Measurements from ENCODE around the gene WBP2. TPM values are rescaled to one million over a fixed set of nuclear protein-coding genes. Genes with fewer than 3 reads are reported as not detected.
A peak's percentile ranks its signal among the peaks of the same experiment; 100 is the strongest.

Gene WBP2
- total and polyA plus RNA-seq, 2 of the 13 experiments (the other 11 are each of a cell fraction or from before 2014, with no cell fraction given): 29.2 to 29.5 TPM

DNA sequence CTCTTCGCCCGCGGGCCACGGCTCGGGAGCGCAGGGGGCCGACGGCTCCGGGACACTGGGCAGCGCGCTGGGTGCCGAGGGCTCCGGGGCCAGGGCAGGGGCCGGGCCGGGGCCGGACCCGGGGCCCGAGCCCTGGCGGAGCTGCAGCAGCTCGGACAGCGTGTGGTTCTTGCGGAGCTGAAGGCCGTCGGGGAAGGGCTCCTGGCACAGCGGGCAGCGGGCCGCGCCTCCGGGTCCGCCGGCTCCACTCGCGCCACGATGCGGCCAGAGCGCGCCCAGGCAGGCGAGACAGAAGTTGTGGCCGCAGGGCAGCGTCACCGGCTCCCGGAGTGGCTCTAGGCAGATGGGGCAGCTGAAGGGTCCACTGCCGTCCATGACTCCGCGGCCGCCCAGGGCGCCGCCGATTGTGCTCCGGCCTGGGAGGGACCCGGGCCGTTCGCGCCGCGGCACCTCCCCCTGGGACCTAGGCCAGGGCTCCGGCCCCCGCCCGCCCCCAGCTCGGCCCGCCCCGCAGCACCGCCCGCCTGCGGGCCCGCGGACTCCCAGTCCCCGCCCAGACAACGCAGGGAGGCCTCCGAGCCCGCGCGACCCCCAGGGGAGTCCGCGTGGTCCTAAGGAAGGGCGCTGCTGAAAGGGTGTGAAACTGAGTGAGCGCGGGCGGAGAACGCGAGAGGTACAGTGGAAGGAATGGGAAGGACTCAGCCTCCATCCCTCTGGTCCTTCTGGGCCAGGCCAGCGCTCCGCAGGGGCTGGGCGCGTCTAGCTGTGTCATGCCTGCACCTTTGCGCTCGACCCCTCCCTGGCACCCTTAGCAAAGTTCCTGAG lies 23.3 kb upstream of the WBP2 start, which contains the start of gene TRIM47 (continued):
- TF ChIP-seq, protein P1, sequence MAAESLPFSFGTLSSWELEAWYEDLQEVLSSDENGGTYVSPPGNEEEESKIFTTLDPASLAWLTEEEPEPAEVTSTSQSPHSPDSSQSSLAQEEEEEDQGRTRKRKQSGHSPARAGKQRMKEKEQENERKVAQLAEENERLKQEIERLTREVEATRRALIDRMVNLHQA (CRISPR knock-in tag; IDR thresholded peaks at IDR 0.05): no peak; the same call in 1 of the 2 replicates
- TF ChIP-seq ZNF75D (CRISPR knock-in tag; IDR thresholded peaks at IDR 0.05; ENCODE audit: borderline replicate concordance): no peak
- peak; percentile 69; the same call in 1 of the 2 replicates for TF ChIP-seq MEF2D (CRISPR knock-in tag; IDR thresholded peaks at IDR 0.05)
- TF ChIP-seq RORA (CRISPR knock-in tag; IDR thresholded peaks at IDR 0.05): no peak
- TF ChIP-seq HMGA1 (CRISPR knock-in tag; conservative IDR thresholded peaks at IDR 0.05): no peak
- TF ChIP-seq, protein P2, sequence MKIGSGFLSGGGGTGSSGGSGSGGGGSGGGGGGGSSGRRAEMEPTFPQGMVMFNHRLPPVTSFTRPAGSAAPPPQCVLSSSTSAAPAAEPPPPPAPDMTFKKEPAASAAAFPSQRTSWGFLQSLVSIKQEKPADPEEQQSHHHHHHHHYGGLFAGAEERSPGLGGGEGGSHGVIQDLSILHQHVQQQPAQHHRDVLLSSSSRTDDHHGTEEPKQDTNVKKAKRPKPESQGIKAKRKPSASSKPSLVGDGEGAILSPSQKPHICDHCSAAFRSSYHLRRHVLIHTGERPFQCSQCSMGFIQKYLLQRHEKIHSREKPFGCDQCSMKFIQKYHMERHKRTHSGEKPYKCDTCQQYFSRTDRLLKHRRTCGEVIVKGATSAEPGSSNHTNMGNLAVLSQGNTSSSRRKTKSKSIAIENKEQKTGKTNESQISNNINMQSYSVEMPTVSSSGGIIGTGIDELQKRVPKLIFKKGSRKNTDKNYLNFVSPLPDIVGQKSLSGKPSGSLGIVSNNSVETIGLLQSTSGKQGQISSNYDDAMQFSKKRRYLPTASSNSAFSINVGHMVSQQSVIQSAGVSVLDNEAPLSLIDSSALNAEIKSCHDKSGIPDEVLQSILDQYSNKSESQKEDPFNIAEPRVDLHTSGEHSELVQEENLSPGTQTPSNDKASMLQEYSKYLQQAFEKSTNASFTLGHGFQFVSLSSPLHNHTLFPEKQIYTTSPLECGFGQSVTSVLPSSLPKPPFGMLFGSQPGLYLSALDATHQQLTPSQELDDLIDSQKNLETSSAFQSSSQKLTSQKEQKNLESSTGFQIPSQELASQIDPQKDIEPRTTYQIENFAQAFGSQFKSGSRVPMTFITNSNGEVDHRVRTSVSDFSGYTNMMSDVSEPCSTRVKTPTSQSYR (CRISPR knock-in tag; IDR thresholded peaks at IDR 0.05; ENCODE audit: borderline replicate concordance): peak; percentile 53
- TF ChIP-seq, protein P3, sequence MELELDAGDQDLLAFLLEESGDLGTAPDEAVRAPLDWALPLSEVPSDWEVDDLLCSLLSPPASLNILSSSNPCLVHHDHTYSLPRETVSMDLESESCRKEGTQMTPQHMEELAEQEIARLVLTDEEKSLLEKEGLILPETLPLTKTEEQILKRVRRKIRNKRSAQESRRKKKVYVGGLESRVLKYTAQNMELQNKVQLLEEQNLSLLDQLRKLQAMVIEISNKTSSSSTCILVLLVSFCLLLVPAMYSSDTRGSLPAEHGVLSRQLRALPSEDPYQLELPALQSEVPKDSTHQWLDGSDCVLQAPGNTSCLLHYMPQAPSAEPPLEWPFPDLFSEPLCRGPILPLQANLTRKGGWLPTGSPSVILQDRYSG (CRISPR knock-in tag; IDR thresholded peaks at IDR 0.05): no peak
- TF ChIP-seq ZNF337 (CRISPR knock-in tag; IDR thresholded peaks at IDR 0.05; ENCODE audit: borderline replicate concordance, low read depth): peak; percentile 74; the same call in 1 of the 2 replicates
- no peak for TF ChIP-seq NR2F1 (CRISPR knock-in tag; IDR thresholded peaks at IDR 0.05)
- no peak for TF ChIP-seq ZNF484 (CRISPR knock-in tag; IDR thresholded peaks at IDR 0.05; ENCODE audit: borderline replicate concordance, low read depth)
- TF ChIP-seq, protein P4, sequence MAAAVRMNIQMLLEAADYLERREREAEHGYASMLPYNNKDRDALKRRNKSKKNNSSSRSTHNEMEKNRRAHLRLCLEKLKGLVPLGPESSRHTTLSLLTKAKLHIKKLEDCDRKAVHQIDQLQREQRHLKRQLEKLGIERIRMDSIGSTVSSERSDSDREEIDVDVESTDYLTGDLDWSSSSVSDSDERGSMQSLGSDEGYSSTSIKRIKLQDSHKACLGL (CRISPR knock-in tag; IDR thresholded peaks at IDR 0.05): peak; percentile 14; the same call in 1 of the 2 replicates
- peak; percentile 66; the same call in 1 of the 2 replicates for TF ChIP-seq ZNF788 (CRISPR knock-in tag; IDR thresholded peaks at IDR 0.05; ENCODE audit: borderline replicate concordance)
- peak in 1 of 2 experiments; percentile 72; a peak in 3 of 4 replicates for TF ChIP-seq MAFK (conservative IDR thresholded peaks at IDR 0.05 in 1 of 2, IDR thresholded peaks at IDR 0.05 in 1 of 2; ENCODE audit: low read length in 2 of 2)
- TF ChIP-seq, protein P5, sequence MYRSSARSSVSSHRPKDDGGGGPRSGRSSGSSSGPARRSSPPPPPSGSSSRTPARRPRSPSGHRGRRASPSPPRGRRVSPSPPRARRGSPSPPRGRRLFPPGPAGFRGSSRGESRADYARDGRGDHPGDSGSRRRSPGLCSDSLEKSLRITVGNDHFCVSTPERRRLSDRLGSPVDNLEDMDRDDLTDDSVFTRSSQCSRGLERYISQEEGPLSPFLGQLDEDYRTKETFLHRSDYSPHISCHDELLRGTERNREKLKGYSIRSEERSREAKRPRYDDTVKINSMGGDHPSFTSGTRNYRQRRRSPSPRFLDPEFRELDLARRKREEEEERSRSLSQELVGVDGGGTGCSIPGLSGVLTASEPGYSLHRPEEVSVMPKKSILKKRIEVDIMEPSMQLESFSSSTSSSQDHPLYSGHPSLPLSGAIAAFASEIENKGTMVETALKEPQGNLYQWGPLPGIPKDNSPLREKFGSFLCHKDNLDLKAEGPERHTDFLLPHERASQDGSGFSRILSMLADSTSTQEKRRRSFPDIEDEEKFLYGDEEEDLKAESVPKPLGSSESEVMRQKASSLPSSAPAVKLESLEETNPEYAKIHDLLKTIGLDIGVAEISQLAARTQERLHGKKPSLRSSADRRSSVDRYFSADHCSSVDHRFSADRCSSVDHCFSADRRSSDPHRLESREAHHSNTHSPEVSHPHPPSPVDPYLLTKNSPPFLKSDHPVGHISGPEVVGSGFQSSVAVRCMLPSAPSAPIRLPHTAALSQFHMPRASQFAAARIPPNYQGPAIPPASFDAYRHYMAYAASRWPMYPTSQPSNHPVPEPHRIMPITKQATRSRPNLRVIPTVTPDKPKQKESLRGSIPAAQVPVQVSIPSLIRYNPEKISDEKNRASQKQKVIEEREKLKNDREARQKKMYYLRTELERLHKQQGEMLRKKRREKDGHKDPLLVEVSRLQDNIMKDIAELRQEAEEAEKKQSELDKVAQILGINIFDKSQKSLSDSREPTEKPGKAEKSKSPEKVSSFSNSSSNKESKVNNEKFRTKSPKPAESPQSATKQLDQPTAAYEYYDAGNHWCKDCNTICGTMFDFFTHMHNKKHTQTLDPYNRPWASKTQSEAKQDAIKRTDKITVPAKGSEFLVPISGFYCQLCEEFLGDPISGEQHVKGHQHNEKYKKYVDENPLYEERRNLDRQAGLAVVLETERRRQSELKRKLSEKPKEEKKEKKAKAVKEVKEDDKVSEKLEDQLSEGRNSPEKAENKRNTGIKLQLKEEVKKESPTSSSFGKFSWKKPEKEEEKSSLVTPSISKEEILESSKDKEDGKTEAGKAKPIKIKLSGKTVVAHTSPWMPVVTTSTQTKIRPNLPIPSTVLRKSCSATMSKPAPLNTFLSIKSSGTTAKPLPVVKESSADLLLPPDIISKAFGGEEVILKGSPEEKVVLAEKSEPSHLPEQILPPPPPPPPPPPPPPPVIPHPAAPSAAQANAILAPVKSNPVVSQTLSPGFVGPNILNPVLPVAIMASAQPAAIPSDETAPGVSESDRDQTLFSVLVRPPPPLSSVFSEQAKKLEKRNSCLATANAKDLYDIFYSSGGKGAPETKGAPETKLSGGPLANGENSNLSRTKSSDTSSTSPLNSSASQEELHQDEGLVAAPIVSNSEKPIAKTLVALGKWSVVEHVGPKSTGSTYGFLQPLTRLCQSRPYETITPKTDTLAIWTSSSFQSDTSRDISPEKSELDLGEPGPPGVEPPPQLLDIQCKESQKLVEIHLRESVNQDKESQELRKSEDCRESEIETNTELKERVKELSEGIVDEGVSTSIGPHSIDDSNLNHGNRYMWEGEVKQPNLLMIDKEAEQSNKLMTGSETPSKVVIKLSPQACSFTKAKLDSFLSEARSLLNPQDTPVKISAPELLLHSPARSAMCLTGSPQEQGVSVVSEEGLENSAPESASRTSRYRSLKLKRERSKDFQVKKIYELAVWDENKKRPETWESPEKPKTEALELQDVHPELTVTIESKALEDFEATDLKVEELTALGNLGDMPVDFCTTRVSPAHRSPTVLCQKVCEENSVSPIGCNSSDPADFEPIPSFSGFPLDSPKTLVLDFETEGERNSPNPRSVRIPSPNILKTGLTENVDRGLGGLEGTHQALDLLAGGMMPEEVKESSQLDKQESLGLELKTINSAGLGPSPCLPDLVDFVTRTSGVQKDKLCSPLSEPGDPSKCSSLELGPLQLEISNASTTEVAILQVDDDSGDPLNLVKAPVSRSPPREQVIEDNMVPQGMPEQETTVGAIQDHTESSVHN (CRISPR knock-in tag; IDR thresholded peaks at IDR 0.05): no peak; the same call in 1 of the 2 replicates

Measured in HepG2 (cell line).